Stimulated activated naive B cell treated with anti-CD40 and anti-IgM and Interleukin-4, amounts not matched to agents 10 μg/mL and 1 μg/mL and 100 μg/mL, for 72 hours (primary cell): ENCODE results near the gene MPST.

Source experiments
- ATAC-seq, 2 donors: fragments of 150-1000 bp; cut with Tn5 transposase; replicated peaks; 2 replicates each; pipeline ENCODE4 v1.10.0; 2021; ENCODE audit warnings: moderate library complexity in 1 of 2
- DNase-seq: peaks from one replicate; pipeline ENCODE4 v3.0.0; 2021
- H3K27ac Mint-ChIP-seq: one replicate; pipeline ENCODE4 v1.8.0; 2022; ENCODE audit warnings: mild to moderate bottlenecking, mixed read lengths
- H3K27me3 Mint-ChIP-seq, 2 donors: one replicate each; pipeline ENCODE4 v1.8.0; 2022; ENCODE audit warnings: mixed read lengths in 2 of 2
- H3K36me3 Mint-ChIP-seq, 2 donors: one replicate each; pipeline ENCODE4 v1.8.0; 2022; ENCODE audit warnings: mixed read lengths in 2 of 2, mild to moderate bottlenecking in 1 of 2
- H3K4me1 Mint-ChIP-seq, 2 donors: one replicate each; pipeline ENCODE4 v1.8.0; 2022; ENCODE audit warnings: mixed read lengths in 2 of 2, mild to moderate bottlenecking in 1 of 2
- H3K4me3 Mint-ChIP-seq, 2 donors: one replicate each; pipeline ENCODE4 v1.8.0; 2022; ENCODE audit warnings: mild to moderate bottlenecking in 2 of 2, mixed read lengths in 2 of 2, moderate library complexity in 1 of 2
- H3K9me3 Mint-ChIP-seq, 2 donors: one replicate each; pipeline ENCODE4 v1.8.0; 2022; ENCODE audit warnings: mixed read lengths in 2 of 2, mild to moderate bottlenecking in 1 of 2

Gene MPST

DNA sequence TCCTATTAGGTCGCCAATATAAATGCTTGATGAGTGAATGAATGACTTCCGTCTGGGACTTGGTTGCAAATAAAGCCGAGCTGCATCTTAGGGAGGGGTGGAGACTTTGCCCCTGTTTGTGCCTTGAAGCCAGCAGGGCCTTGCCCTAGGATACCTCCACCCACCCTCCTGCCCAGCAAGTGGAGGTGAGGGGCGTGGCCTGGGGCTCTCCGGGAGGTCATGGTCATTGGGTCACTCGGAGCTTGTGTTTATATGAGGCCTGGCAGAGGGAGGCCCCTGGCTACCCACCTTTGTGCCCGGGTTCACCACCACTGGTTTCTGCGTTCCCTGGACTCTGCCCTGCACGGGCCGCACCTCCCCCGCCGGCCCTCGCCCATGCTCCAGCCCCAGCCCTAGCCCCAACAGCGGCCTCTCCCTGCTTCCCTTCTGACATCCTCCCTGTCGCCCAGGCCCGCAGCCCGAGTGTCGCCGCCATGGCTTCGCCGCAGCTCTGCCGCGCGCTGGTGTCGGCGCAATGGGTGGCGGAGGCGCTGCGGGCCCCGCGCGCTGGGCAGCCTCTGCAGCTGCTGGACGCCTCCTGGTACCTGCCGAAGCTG lies 4.3 kb downstream of the MPST start:
- Mint-ChIP-seq H3K4me1 (peaks cover 10 to 22% of the 10 kb centered on the region in 2 donors), H3K27me3 (no peaks in the 10 kb centered on the region), H3K4me3 (no peak overlapping the region), H3K36me3 (peaks cover 10 to 11% of the 10 kb centered on the region in 2 donors), H3K27ac (no peak overlapping the region), H3K9me3 (no peaks in the 10 kb centered on the region)
- no peak for DNase-seq
- ATAC-seq, result no peak

DNA sequence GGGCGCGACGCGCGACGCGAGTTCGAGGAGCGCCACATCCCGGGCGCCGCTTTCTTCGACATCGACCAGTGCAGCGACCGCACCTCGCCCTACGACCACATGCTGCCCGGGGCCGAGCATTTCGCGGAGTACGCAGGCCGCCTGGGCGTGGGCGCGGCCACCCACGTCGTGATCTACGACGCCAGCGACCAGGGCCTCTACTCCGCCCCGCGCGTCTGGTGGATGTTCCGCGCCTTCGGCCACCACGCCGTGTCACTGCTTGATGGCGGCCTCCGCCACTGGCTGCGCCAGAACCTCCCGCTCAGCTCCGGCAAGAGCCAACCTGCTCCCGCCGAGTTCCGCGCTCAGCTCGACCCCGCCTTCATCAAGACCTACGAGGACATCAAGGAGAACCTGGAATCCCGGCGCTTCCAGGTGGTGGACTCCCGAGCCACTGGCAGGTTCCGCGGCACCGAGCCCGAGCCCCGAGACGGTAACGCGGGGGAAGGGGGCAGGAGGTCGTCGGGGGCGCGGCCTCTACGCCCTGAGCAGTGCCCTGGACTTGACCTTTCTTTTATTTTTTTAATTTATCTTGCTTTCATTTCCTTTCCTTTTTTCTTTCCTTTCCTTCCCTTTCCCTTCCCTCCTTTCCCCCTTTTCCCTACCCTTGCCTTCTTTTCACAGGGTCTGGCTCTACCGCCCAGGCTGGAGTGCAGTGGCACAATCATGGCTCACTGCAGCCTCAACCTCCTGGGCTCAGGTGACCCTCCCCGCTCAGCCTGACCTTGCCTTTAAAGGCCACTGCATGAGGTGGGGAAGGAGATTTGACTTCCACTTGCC lies 5.0 kb downstream of the MPST start:
- no peak for DNase-seq

DNA sequence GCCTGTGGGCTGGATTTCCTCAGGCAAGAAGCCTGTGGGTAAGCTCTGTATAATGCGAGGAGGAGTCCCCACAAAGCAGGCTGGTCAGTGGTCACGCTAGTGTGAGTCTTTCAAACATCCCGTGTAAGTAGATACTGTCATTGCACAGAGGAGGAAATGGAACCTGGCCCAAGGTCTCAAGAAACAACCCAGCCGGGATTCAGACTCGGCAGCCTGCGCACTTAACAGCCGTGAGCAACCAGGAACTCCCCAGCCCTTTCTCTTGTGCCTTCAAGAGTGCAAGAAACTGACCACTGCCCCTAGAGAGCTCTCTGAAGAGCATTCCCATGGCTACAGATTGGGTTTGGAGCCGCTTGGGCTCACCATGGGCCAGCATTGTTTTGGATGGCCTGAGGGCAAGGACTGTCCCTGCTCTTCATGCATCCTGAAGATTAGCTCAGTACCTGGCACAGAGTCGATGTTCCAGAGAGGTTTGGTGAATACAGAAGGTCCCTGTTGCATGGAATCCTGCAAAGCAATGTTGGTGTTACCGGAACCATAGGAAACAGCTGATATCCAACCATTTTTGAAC lies 6.0 kb downstream of the MPST start:
- ATAC-seq (no peak), DNase-seq (no peak)
- H3K4me1 Mint-ChIP-seq, result peaks cover 10 to 22% of the 10 kb centered on the region in 2 donors
- H3K36me3 Mint-ChIP-seq, result peaks cover 10 to 12% of the 10 kb centered on the region in 2 donors
- no peaks in the 10 kb centered on the region for H3K27me3 Mint-ChIP-seq
- no peak overlapping the region for H3K4me3 Mint-ChIP-seq
- no peak overlapping the region for H3K27ac Mint-ChIP-seq
- no peaks in the 10 kb centered on the region for H3K9me3 Mint-ChIP-seq

More for the DNA sequence above, 5.0 kb downstream of the MPST start:
- ATAC-seq, result no peak
- Mint-ChIP-seq H3K36me3 (peaks cover 10 to 11% of the 10 kb centered on the region in 2 donors), H3K27ac (no peak overlapping the region), H3K4me1 (peaks cover 10 to 22% of the 10 kb centered on the region in 2 donors), H3K9me3 (no peaks in the 10 kb centered on the region), H3K4me3 (no peak overlapping the region), H3K27me3 (no peaks in the 10 kb centered on the region)

DNA sequence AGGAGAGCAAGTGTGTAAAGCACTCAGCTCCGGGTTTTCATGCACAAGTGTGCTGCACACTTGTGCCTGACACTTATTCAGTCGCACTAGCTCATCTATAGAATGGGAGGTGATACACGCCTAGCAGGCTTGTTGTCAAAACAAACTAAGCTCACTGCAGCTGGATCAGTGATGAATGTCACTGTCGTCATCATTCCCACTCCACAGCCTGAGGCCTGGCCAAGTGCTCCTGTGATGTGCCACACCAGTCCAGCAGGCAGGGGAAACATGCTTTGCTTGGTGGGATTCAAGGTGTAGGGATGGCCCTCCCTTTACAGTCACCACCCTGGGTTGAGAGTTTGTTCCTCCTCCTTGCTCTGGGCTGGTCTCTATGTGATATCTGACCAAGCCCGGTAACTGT lies 6.8 kb downstream of the MPST start:
- Mint-ChIP-seq H3K27me3 (no peaks in the 10 kb centered on the region), H3K9me3 (no peaks in the 10 kb centered on the region), H3K27ac (no peak overlapping the region), H3K36me3 (peaks cover 10 to 12% of the 10 kb centered on the region in 2 donors), H3K4me3 (no peak overlapping the region), H3K4me1 (peaks cover 10 to 17% of the 10 kb centered on the region in 2 donors)
- DNase-seq (no peak), ATAC-seq (no peak)

DNA sequence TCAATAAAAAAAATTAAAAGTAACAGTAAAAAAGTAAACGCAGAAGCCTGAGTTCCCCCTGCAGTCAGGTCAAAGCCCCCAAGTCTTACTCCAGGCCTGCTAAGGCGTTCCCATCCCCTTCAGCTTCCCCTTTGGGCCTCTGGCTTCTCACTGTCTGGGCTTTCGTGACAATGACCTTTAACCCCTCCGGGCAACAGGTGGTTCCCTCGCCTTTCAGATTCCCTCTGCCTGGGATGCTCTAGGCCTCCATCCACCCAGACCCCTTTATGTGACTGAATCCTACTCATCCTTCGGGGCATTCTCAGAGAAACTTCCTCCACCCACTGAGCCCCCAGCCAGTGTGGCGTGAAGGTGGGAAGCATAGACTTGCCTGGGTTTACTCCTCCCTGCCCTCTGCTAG lies 8.0 kb downstream of the MPST start:
- Mint-ChIP-seq H3K27ac (no peak overlapping the region), H3K36me3 (peaks cover 10 to 12% of the 10 kb centered on the region in 2 donors), H3K27me3 (no peaks in the 10 kb centered on the region), H3K4me3 (no peak overlapping the region), H3K9me3 (no peaks in the 10 kb centered on the region), H3K4me1 (peaks cover 2 to 6% of the 10 kb centered on the region in 2 donors)
- ATAC-seq (no peak), DNase-seq (no peak)

DNA sequence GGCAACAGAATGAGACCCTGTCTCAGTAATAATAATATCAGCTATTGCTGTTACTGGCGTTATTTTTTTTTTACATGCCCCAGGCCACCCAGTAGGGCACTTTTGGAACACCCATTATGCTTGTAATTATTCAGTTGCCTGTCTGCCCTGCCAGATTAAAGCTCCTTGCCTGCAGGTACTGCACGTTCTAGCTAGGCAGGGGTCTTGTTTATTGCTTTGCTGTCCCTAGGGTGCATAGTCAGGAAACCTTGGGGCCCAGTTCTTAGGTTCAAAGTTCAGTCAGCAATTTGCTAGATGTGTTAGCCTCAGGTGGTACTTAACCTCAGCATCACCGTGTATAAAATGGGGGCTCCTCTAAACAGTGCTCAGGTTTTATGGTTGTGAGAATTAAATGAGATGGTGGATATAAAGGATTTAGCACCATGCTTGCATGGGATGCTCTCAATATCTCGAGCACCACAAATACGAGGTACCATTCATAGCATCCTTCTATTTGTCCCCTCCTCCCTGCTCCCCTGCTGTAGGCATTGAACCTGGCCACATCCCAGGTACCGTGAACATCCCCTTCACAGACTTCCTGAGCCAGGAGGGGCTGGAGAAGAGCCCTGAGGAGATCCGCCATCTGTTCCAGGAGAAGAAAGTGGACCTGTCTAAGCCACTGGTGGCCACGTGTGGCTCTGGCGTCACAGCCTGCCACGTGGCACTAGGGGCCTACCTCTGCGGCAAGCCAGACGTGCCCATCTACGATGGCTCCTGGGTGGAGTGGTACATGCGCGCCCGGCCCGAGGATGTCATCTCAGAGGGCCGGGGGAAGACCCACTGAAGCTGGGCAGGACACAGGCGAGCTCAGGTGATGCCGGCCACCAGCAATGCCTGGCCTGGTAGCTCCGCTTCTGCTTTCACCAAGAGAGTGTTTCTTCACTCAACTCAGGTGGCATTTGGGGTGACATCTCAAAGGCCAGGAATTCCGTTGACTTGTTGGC lies 9.4 kb downstream of the MPST start:
- H3K4me1 Mint-ChIP-seq, result peaks cover 2 to 6% of the 10 kb centered on the region in 2 donors
- no peaks in the 10 kb centered on the region for H3K27me3 Mint-ChIP-seq
- no peak overlapping the region for H3K4me3 Mint-ChIP-seq
- no peak for ATAC-seq
- no peak for DNase-seq
- no peak overlapping the region for H3K27ac Mint-ChIP-seq
- no peaks in the 10 kb centered on the region for H3K9me3 Mint-ChIP-seq
- H3K36me3 Mint-ChIP-seq, result peaks cover 10 to 12% of the 10 kb centered on the region in 2 donors

DNA sequence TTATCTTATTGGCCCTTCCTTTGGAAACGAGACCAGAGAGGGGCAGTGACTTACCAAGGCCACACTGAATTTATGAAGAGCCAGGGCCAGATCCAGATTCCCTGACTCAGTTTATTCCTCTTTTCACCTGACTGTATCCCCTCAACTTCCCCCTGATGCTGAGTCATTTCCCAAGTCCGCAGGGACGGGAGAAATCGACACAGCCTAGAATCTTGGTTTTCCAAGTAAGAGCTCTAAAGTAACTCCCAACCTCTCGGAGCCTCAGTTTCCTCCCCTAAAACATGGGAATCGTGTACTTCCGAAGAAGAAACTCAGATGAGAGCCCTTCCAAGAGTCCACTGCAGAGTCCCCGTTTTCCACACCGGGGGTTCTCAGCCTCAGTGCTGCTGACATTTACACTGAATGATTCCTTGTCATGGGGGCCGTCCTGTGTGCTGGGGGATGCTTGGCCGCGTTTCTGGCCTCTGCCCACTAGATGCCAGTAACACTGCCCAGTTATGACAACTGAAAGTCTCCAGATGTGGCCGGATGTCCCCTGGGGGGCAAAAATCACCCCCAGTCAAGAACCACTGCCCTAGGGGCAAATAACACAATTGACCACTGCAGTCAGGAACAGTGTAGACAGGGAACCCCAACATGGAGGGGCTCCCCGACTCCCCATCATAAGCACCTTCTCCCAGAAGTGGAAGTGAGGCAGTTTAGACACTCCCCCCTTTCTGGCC lies 11.2 kb downstream of the MPST start:
- DNase-seq (no peak), ATAC-seq (no peak)
- Mint-ChIP-seq H3K36me3 (peaks cover 4 to 5% of the 10 kb centered on the region in 2 donors), H3K27ac (no peak overlapping the region), H3K4me3 (no peak overlapping the region), H3K4me1 (no peaks in the 10 kb centered on the region), H3K9me3 (no peaks in the 10 kb centered on the region), H3K27me3 (peaks cover 0 to under 1% of the 10 kb centered on the region in 2 donors)

DNA sequence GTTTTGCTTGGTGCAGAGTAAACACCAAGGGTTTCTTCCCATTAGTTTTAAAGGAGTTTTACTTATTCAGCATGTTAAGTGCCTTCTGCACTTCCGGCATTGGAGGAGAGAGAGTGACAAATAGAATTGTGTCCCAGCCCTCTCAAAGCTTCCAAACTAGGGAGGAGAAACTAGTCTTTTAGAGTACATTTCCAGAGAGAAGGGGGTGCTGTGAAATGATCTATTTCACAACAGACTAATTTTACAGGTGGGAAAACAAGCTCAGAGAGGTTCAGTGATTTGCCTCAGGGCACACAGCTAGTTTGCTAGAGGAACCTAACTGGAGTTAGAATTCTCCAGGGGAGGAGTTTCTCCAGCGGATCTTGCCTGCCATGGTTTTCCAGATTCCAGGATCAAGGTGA lies 12.6 kb downstream of the MPST start:
- ATAC-seq, result no peak
- Mint-ChIP-seq H3K27ac (no peak overlapping the region), H3K4me1 (no peaks in the 10 kb centered on the region), H3K36me3 (peaks cover 4 to 5% of the 10 kb centered on the region in 2 donors), H3K27me3 (peaks cover 1 to 7% of the 10 kb centered on the region in 2 donors), H3K9me3 (no peaks in the 10 kb centered on the region), H3K4me3 (no peak overlapping the region)
- no peak for DNase-seq

DNA sequence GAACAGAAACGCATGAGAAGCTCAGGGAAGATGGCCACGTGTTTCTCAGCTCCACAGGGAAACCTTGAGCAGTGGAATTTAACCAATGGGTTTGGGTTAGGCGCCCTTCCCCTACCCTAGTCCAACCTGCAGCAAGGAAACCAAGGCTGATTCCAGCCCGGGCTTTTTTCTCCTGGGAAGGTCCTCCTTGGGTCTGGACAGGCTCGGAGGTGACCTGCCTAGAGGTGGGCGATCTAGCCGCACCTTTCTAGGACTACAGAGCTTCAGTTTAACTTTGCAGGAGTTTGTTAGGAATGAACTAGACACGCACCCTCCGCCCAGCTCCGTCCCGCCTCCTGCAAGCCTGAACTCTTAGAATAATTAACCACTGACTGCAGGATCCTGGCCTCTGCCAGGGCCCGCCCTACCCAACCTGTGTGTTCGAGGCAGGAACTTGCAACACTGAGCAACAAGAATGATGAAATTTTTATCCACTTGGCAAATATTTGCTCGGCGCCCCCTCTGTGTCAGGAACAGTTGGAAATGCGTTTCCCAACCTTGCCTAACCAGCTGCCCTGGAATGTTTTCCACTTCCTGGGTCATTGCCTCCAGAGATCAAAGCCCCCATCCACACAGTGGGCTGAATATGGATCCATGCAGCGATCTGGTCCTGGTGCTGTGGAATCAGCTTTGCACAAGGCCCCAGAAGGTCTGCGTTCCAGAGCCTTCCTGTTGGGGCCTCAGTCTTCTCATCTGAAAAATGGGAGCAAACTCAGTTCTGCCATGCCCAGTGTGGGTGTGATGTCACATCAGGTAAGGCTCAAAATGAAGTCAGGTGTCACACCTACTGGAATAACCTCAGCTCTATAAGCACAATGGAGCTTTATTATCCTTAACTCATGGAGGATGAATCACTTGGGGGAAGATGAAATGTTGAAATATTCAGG lies 13.3 kb downstream of the MPST start:
- H3K9me3 Mint-ChIP-seq, result no peaks in the 10 kb centered on the region
- peaks cover 8 to 13% of the 10 kb centered on the region in 2 donors for H3K27me3 Mint-ChIP-seq

DNA sequence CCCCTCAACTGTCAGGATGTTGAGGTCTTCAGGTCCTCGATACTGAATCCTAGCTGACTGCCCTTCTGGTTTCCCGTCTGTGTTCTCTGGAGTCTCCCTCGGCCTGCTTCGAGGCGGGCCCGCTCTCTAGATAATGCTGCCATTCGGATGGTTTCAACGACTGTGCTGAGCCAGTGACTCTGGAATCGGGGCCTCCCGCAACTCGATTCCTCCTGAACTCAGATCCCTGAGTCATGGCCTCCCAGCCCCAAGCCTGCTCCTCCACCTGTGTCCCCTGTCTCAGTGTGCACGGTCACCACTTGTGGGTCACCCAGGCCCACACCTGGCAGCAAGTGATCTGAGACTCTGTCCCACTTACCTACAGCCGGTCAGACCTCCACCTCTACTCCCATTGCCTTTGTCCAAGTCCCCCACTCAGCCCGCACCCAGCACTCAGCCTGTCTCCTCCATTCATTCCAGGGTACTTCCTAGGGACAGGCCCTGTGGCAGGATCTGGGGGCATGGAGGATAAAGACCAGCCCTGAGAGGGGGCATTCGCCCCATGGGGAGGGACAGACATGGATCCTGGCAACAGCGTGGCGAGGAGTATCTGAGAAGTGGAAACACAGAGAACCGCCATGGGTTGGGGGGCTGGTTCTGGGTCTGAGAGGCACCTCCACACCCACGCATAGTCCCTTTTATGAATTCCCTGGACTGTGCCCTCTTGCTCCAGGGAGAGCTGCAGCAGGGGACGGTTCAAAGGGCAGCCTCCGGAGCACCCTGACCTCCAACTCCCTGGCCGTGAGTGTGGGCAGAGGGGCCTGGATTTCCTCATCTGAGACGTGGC lies 14.3 kb downstream of the MPST start:
- Mint-ChIP-seq H3K27ac (no peak overlapping the region), H3K36me3 (peaks cover 0 to 2% of the 10 kb centered on the region in 2 donors), H3K9me3 (no peaks in the 10 kb centered on the region), H3K27me3 (peaks cover 8 to 13% of the 10 kb centered on the region in 2 donors), H3K4me3 (no peak overlapping the region), H3K4me1 (no peaks in the 10 kb centered on the region)
- ATAC-seq (no peak), DNase-seq (no peak)

More for the DNA sequence above, 13.3 kb downstream of the MPST start:
- H3K36me3 Mint-ChIP-seq, result peaks cover 0 to 2% of the 10 kb centered on the region in 2 donors
- H3K4me1 Mint-ChIP-seq, result no peaks in the 10 kb centered on the region
- no peak overlapping the region for H3K27ac Mint-ChIP-seq
- DNase-seq (no peak), ATAC-seq (no peak)
- H3K4me3 Mint-ChIP-seq, result no peak overlapping the region

DNA sequence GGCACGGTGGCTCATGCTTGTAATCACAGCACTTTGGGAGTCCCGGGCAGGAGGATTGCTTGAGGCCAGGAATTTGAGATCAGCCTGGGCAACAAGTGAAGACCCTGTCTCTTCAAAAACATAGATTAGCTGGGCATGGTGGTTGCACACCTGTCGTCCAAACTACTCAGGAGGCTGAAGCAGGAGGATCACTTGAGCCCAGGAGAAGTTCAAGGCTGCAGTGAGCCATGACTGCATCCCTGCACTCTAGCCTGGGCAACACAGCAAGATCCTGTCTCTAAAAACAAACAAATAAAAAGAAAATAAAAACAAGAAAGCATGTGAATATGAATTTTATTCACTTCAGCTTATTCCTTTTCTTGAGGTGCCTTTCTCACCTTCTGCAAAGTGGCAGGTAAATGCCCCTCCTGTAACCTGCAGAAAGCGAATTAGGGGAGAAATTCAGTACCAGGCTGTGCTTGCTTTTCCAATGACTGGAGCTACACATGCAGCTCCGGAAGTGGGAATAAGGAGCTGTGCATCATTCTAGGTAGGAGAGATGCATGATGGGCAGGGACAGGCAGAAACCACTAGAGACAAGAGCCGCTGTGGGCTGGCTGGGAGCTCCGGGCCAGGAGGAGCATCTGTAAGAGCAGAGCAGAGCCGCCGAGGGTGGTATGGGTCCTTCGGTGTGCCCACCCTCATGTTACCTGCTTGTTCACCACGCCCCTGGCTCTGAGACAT lies 17.3 kb downstream of the MPST start:
- H3K36me3 Mint-ChIP-seq, result no peaks in the 10 kb centered on the region
- H3K27me3 Mint-ChIP-seq, result peaks cover 8 to 23% of the 10 kb centered on the region in 2 donors
- DNase-seq (no peak), ATAC-seq (no peak)
- no peaks in the 10 kb centered on the region for H3K9me3 Mint-ChIP-seq
- no peak overlapping the region for H3K4me3 Mint-ChIP-seq
- H3K27ac Mint-ChIP-seq, result no peak overlapping the region
- H3K4me1 Mint-ChIP-seq, result peaks cover 0 to 1% of the 10 kb centered on the region in 2 donors
